ENCODE data around the gene MYRIP.
A peak's percentile ranks its signal among the peaks of the same experiment; 100 is the strongest.

The MYRIP gene

GRCh38 chr3:39965461-39965860 lies 156.1 kb downstream of the MYRIP start:
- H3K9me3 ChIP-seq (ENCODE audit: insufficient read depth, low read length), result no peaks in the 10 kb centered on the region
- H3K36me3 ChIP-seq (replicated peaks; ENCODE audit: low read depth, low read length), result no peaks in the 10 kb centered on the region
- H3K4me1 ChIP-seq (ENCODE audit: low read length), result no peaks in the 10 kb centered on the region
- no peaks in the 10 kb centered on the region for H4K20me1 ChIP-seq (ENCODE audit: insufficient read depth, low read length)
- no peak overlapping the region for H3K4me3 ChIP-seq (ENCODE audit: low read length)
- TF ChIP-seq CTCF (IDR thresholded peaks at IDR 0.05; ENCODE audit: low read depth, low read length) (no peak), EZH2phosphoT487 (IDR thresholded peaks at IDR 0.05; ENCODE audit: low read depth) (no peak)
- no peaks in the 10 kb centered on the region for H3K79me2 ChIP-seq (ENCODE audit: low read length)
- no peak overlapping the region for H3K27ac ChIP-seq (ENCODE audit: low read length)
- no peak overlapping the region for H3K9ac ChIP-seq (ENCODE audit: low read length)
- H2AFZ ChIP-seq (ENCODE audit: low read depth, low read length), result no peak overlapping the region
- no peak overlapping the region for H3K4me2 ChIP-seq (ENCODE audit: low read length)
- 0 out of 2 replicates have a peak, but pooled peaks cover under 1% of the 10 kb centered on the region for H3K27me3 ChIP-seq (ENCODE audit: low read depth, low read length)

- Histone ChIP-seq H3K9me3 (ENCODE audit: insufficient read depth, low read length) (no peaks in the 10 kb centered on the region), H4K20me1 (ENCODE audit: insufficient read depth, low read length) (no peaks in the 10 kb centered on the region), H3K4me2 (ENCODE audit: low read length) (no peak overlapping the region), H3K9ac (ENCODE audit: low read length) (no peak overlapping the region), H2AFZ (ENCODE audit: low read depth, low read length) (no peak overlapping the region), H3K27me3 (ENCODE audit: low read depth, low read length) (0 out of 2 replicates have a peak, but pooled peaks cover 5% of the 10 kb centered on the region), H3K36me3 (replicated peaks; ENCODE audit: low read depth, low read length) (no peaks in the 10 kb centered on the region), H3K4me1 (ENCODE audit: low read length) (no peaks in the 10 kb centered on the region), H3K79me2 (ENCODE audit: low read length) (no peaks in the 10 kb centered on the region), H3K27ac (ENCODE audit: low read length) (no peak overlapping the region), H3K4me3 (ENCODE audit: low read length) (no peak overlapping the region)
- no peak for TF ChIP-seq EZH2phosphoT487 (IDR thresholded peaks at IDR 0.05; ENCODE audit: low read depth)
- TF ChIP-seq CTCF (IDR thresholded peaks at IDR 0.05; ENCODE audit: low read depth, low read length), result no peak
These were observed 156.6 kb downstream of the MYRIP start for GRCh38 chr3:39965997-39966396.

GRCh38 chr3:39970982-39971381 lies 161.6 kb downstream of the MYRIP start:
- TF ChIP-seq CTCF (IDR thresholded peaks at IDR 0.05; ENCODE audit: low read depth, low read length) (peak; percentile 27; the same call in 1 of the 2 replicates), EZH2phosphoT487 (IDR thresholded peaks at IDR 0.05; ENCODE audit: low read depth) (no peak)
- no peak overlapping the region for H3K9ac ChIP-seq (ENCODE audit: low read length)
- no peaks in the 10 kb centered on the region for H3K79me2 ChIP-seq (ENCODE audit: low read length)
- no peaks in the 10 kb centered on the region for H3K4me1 ChIP-seq (ENCODE audit: low read length)
- H3K4me3 ChIP-seq (ENCODE audit: low read length), result no peak overlapping the region
- H2AFZ ChIP-seq (ENCODE audit: low read depth, low read length), result no peak overlapping the region
- no peaks in the 10 kb centered on the region for H3K36me3 ChIP-seq (replicated peaks; ENCODE audit: low read depth, low read length)
- H3K4me2 ChIP-seq (ENCODE audit: low read length), result no peak overlapping the region
- H3K27ac ChIP-seq (ENCODE audit: low read length), result no peak overlapping the region
- 0 out of 2 replicates have a peak, but pooled peaks cover 5% of the 10 kb centered on the region for H3K27me3 ChIP-seq (ENCODE audit: low read depth, low read length)
- no peaks in the 10 kb centered on the region for H4K20me1 ChIP-seq (ENCODE audit: insufficient read depth, low read length)
- no peaks in the 10 kb centered on the region for H3K9me3 ChIP-seq (ENCODE audit: insufficient read depth, low read length)

GRCh38 chr3:39971559-39972031 lies 162.2 kb downstream of the MYRIP start:
- H2AFZ ChIP-seq (ENCODE audit: low read depth, low read length), result no peak overlapping the region
- 0 out of 2 replicates have a peak, but pooled peaks cover 5% of the 10 kb centered on the region for H3K27me3 ChIP-seq (ENCODE audit: low read depth, low read length)
- H3K36me3 ChIP-seq (replicated peaks; ENCODE audit: low read depth, low read length), result no peaks in the 10 kb centered on the region
- no peak overlapping the region for H3K9ac ChIP-seq (ENCODE audit: low read length)
- H3K9me3 ChIP-seq (ENCODE audit: insufficient read depth, low read length), result no peaks in the 10 kb centered on the region
- no peaks in the 10 kb centered on the region for H3K79me2 ChIP-seq (ENCODE audit: low read length)
- H3K4me3 ChIP-seq (ENCODE audit: low read length), result no peak overlapping the region
- no peak overlapping the region for H3K27ac ChIP-seq (ENCODE audit: low read length)
- no peaks in the 10 kb centered on the region for H4K20me1 ChIP-seq (ENCODE audit: insufficient read depth, low read length)
- no peaks in the 10 kb centered on the region for H3K4me1 ChIP-seq (ENCODE audit: low read length)
- TF ChIP-seq EZH2phosphoT487 (IDR thresholded peaks at IDR 0.05; ENCODE audit: low read depth), result no peak
- TF ChIP-seq CTCF (IDR thresholded peaks at IDR 0.05; ENCODE audit: low read depth, low read length), result no peak
- H3K4me2 ChIP-seq (ENCODE audit: low read length), result no peak overlapping the region

All from OCI-LY3 (cell line).